ENCODE measurements around the gene WNT7A. TPM values are rescaled to one million over a fixed set of nuclear protein-coding genes. Genes with fewer than 3 reads are reported as not detected.

Gene WNT7A
- total RNA-seq, 1 donor from 2014 or later: not detected

GRCh38 chr3:13876451-13877100 lies 3.3 kb downstream of the WNT7A start:
- peaks cover 5% of the 10 kb centered on the region for H3K9me3 Mint-ChIP-seq (ENCODE audit: unreplicated experiment)
- H3K4me3 Mint-ChIP-seq (ENCODE audit: unreplicated experiment): no peak overlapping the region
- peaks cover 3% of the 10 kb centered on the region for H3K4me1 Mint-ChIP-seq (ENCODE audit: unreplicated experiment)
- no peak for DNase-seq (ENCODE audit: low spot score)
- H3K27me3 Mint-ChIP-seq (ENCODE audit: unreplicated experiment): peaks cover 25% of the 10 kb centered on the region
- H3K27ac Mint-ChIP-seq (ENCODE audit: unreplicated experiment): no peak overlapping the region
- TF ChIP-seq, protein P1, sequence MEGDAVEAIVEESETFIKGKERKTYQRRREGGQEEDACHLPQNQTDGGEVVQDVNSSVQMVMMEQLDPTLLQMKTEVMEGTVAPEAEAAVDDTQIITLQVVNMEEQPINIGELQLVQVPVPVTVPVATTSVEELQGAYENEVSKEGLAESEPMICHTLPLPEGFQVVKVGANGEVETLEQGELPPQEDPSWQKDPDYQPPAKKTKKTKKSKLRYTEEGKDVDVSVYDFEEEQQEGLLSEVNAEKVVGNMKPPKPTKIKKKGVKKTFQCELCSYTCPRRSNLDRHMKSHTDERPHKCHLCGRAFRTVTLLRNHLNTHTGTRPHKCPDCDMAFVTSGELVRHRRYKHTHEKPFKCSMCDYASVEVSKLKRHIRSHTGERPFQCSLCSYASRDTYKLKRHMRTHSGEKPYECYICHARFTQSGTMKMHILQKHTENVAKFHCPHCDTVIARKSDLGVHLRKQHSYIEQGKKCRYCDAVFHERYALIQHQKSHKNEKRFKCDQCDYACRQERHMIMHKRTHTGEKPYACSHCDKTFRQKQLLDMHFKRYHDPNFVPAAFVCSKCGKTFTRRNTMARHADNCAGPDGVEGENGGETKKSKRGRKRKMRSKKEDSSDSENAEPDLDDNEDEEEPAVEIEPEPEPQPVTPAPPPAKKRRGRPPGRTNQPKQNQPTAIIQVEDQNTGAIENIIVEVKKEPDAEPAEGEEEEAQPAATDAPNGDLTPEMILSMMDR (IDR thresholded peaks at IDR 0.05; ENCODE audit: unreplicated experiment): no peak
- H3K36me3 Mint-ChIP-seq (ENCODE audit: low read depth, unreplicated experiment): peaks cover 6% of the 10 kb centered on the region

DNA sequence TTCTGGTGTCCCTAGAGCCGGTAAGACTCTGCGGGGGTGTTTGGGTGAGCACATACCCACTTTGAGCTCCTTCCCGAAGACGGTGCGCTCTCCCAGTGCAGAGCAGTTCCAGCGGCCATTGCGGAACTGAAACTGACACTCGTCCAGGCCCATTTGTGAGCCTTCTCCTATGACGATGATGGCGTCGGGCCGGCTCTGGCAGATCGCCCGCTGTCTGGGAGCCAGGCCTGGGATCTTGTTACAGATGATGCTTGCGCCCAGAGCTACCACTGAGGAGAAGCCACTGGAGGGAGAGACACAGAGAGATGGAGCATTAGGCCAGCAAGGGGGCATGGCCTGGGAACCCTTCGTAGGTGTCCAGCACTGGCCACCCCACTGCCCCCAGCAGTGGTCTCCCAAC lies 5.0 kb downstream of the WNT7A start:
- H3K4me1 Mint-ChIP-seq (ENCODE audit: unreplicated experiment): no peaks in the 10 kb centered on the region
- no peak overlapping the region for H3K27ac Mint-ChIP-seq (ENCODE audit: unreplicated experiment)
- no peaks in the 10 kb centered on the region for H3K9me3 Mint-ChIP-seq (ENCODE audit: unreplicated experiment)
- no peak for DNase-seq (ENCODE audit: low spot score)
- peaks cover 19% of the 10 kb centered on the region for H3K27me3 Mint-ChIP-seq (ENCODE audit: unreplicated experiment)
- H3K4me3 Mint-ChIP-seq (ENCODE audit: unreplicated experiment): no peak overlapping the region
- no peaks in the 10 kb centered on the region for H3K36me3 Mint-ChIP-seq (ENCODE audit: low read depth, unreplicated experiment)
- TF ChIP-seq, protein P1 (IDR thresholded peaks at IDR 0.05; ENCODE audit: unreplicated experiment): no peak

- no peak for DNase-seq (ENCODE audit: low spot score)
- no peaks in the 10 kb centered on the region for H3K9me3 Mint-ChIP-seq (ENCODE audit: unreplicated experiment)
- peaks cover 20% of the 10 kb centered on the region for H3K27me3 Mint-ChIP-seq (ENCODE audit: unreplicated experiment)
- TF ChIP-seq, protein P1 (IDR thresholded peaks at IDR 0.05; ENCODE audit: unreplicated experiment): no peak
- no peak overlapping the region for H3K27ac Mint-ChIP-seq (ENCODE audit: unreplicated experiment)
- no peaks in the 10 kb centered on the region for H3K4me1 Mint-ChIP-seq (ENCODE audit: unreplicated experiment)
- H3K36me3 Mint-ChIP-seq (ENCODE audit: low read depth, unreplicated experiment): no peaks in the 10 kb centered on the region
- no peak overlapping the region for H3K4me3 Mint-ChIP-seq (ENCODE audit: unreplicated experiment)
Observed at GRCh38 chr3:13873818-13874217, 6.1 kb downstream of the WNT7A start.

- H3K27ac Mint-ChIP-seq (ENCODE audit: unreplicated experiment): no peak overlapping the region
- H3K4me1 Mint-ChIP-seq (ENCODE audit: unreplicated experiment): no peaks in the 10 kb centered on the region
- TF ChIP-seq, protein P1 (IDR thresholded peaks at IDR 0.05; ENCODE audit: unreplicated experiment): no peak
- H3K36me3 Mint-ChIP-seq (ENCODE audit: low read depth, unreplicated experiment): no peaks in the 10 kb centered on the region
- peaks cover 17% of the 10 kb centered on the region for H3K27me3 Mint-ChIP-seq (ENCODE audit: unreplicated experiment)
- no peak for DNase-seq (ENCODE audit: low spot score)
- no peaks in the 10 kb centered on the region for H3K9me3 Mint-ChIP-seq (ENCODE audit: unreplicated experiment)
- H3K4me3 Mint-ChIP-seq (ENCODE audit: unreplicated experiment): no peak overlapping the region
Observed at GRCh38 chr3:13872451-13872850, 7.4 kb downstream of the WNT7A start.

- Mint-ChIP-seq H3K27me3 (ENCODE audit: unreplicated experiment) (peaks cover 13% of the 10 kb centered on the region), H3K27ac (ENCODE audit: unreplicated experiment) (no peak overlapping the region), H3K4me1 (ENCODE audit: unreplicated experiment) (no peaks in the 10 kb centered on the region), H3K9me3 (ENCODE audit: unreplicated experiment) (no peaks in the 10 kb centered on the region), H3K36me3 (ENCODE audit: low read depth, unreplicated experiment) (no peaks in the 10 kb centered on the region), H3K4me3 (ENCODE audit: unreplicated experiment) (no peak overlapping the region)
- TF ChIP-seq, protein P1 (IDR thresholded peaks at IDR 0.05; ENCODE audit: unreplicated experiment): no peak
- DNase-seq (ENCODE audit: low spot score): no peak
Observed at GRCh38 chr3:13871791-13872190, 8.1 kb downstream of the WNT7A start.

All from endothelial cell (in vitro differentiated cells).